Breast epithelium (tissue), 3 donors: ENCODE results near the gene AARS2.
"Not testable (repeated sequence)": the region's sequence is repeated elsewhere in the genome, so short reads cannot be mapped to it uniquely, and the experiment has no call there.

Experiments
- POLR2A ChIP-seq: fragments of 450-650 bp; IDR thresholded peaks from one replicate; pipeline ENCODE4 v1.6.1; 2016; ENCODE audit warnings: antibody characterized with exemption, mild to moderate bottlenecking, moderate library complexity
- POLR2AphosphoS5 ChIP-seq, 3 donors: sonication (generic); formaldehyde crosslinking; IDR thresholded peaks; one replicate each; pipeline ENCODE4 v1.6.1; 2017; ENCODE audit warnings: antibody characterized with exemption in 3 of 3
- TF ChIP-seq, protein P1 (sequence below), 3 donors: fragments of 450-650 bp; IDR thresholded peaks; one replicate each; pipeline ENCODE4 v1.5.1; 2016 to 2017; ENCODE audit warnings: antibody characterized with exemption in 3 of 3, mild to moderate bottlenecking in 3 of 3, moderate library complexity in 3 of 3

DNA sequence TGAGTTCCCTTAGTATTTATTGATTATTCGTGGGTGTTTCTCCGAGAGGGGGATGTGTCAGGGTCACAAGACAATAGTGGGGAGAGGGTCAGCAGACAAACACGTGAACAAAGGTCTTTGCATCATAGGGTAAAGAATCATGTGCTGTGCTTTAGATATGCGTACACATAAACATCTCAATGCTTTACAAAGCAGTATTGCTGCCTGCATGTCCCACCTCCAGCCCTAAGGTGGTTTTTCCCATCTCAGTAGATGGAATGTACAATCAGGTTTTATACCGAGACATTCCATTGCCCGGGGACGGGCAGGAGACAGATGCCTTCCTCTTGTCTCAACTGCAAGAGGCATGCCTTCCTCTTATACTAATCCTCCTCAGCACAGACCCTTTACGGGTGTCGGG, 15.1 kb upstream of the AARS2 start:
- TF ChIP-seq, protein P1, sequence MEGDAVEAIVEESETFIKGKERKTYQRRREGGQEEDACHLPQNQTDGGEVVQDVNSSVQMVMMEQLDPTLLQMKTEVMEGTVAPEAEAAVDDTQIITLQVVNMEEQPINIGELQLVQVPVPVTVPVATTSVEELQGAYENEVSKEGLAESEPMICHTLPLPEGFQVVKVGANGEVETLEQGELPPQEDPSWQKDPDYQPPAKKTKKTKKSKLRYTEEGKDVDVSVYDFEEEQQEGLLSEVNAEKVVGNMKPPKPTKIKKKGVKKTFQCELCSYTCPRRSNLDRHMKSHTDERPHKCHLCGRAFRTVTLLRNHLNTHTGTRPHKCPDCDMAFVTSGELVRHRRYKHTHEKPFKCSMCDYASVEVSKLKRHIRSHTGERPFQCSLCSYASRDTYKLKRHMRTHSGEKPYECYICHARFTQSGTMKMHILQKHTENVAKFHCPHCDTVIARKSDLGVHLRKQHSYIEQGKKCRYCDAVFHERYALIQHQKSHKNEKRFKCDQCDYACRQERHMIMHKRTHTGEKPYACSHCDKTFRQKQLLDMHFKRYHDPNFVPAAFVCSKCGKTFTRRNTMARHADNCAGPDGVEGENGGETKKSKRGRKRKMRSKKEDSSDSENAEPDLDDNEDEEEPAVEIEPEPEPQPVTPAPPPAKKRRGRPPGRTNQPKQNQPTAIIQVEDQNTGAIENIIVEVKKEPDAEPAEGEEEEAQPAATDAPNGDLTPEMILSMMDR (IDR thresholded peaks at IDR 0.05), result not testable (repeated sequence)
- TF ChIP-seq POLR2A; POLR2AphosphoS5 (IDR thresholded peaks at IDR 0.05): not testable (repeated sequence)
